ENCODE data around the gene ATP9B. TPM values are rescaled to one million over a fixed set of nuclear protein-coding genes. Genes with fewer than 3 reads are reported as not detected.

ATP9B gene
- total RNA-seq, 1 experiment from 2014 or later, result 20.9 TPM

DNA sequence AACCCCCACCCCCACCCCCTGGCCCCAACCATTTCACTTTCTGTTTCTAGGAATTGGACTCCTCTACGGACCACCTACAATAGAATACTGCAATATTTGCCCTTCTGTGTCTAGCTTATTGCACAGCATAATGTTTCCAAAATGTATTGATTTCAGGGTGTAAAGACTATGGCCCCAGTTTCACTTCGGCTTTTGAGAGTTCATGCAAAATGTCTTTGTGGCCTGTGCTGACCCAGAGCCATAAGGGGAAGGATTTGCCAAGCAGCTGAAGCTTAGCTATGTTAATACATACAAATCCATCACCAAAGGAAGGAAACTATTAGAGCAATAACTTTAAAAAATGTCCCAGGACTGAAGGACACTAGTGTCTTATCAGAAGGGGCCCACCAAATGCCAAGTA lies 11.2 kb upstream of the ATP9B start:
- Histone ChIP-seq H3K4ac (ENCODE audit: low read depth, low read length) (no peak overlapping the region), H3K23ac (ENCODE audit: insufficient read length, low read depth, low read length) (no peak overlapping the region), H3K27ac (ENCODE audit: insufficient read length, low read depth, low read length) (no peak overlapping the region), H3K9ac (ENCODE audit: extremely low read depth, insufficient read length, low read length) (no peak overlapping the region), H2BK20ac (ENCODE audit: low read depth, low read length, poor library complexity, severe bottlenecking) (no peak overlapping the region), H4K20me1 (ENCODE audit: control insufficient read depth, insufficient read depth, insufficient read length) (no peaks in the 10 kb centered on the region), H4K91ac (ENCODE audit: insufficient read length, low read depth, low read length) (no peak overlapping the region), H3K56ac (ENCODE audit: insufficient read length, low read depth, low read length) (no peak overlapping the region), H4K5ac (ENCODE audit: insufficient read length, low read depth, low read length) (no peak overlapping the region), H3K4me1 (ENCODE audit: insufficient read depth, low read length) (no peaks in the 10 kb centered on the region), H4K8ac (replicated peaks; ENCODE audit: insufficient read length, low read depth, low read length) (no peak overlapping the region), H3K23me2 (ENCODE audit: insufficient read length, low read depth, low read length, poor library complexity, severe bottlenecking) (no peaks in the 10 kb centered on the region), H2AK5ac (ENCODE audit: insufficient read length, low read length) (no peak overlapping the region), H3K27me3 (ENCODE audit: insufficient read depth, low read length) (no peaks in the 10 kb centered on the region), H2AFZ (ENCODE audit: low read length) (no peak overlapping the region), H3K79me2 (ENCODE audit: insufficient read depth, low read length) (no peaks in the 10 kb centered on the region), H3K14ac (ENCODE audit: insufficient read depth, low read length) (no peak overlapping the region), H3K9me3 (ENCODE audit: control insufficient read depth, low read depth, low read length) (no peaks in the 10 kb centered on the region), H3T11ph (ENCODE audit: low read length) (no peak overlapping the region), H3K4me2 (ENCODE audit: insufficient read depth, insufficient read length, low read length) (no peak overlapping the region), H3K79me1 (ENCODE audit: insufficient read depth, low read depth, low read length, poor library complexity, severe bottlenecking) (no peaks in the 10 kb centered on the region), H2BK120ac (ENCODE audit: low read depth, low read length, poor library complexity, severe bottlenecking) (no peak overlapping the region), H2BK15ac (ENCODE audit: low read depth, low read length) (no peak overlapping the region), H2BK5ac (ENCODE audit: insufficient read length, low read length) (no peak overlapping the region), H3K18ac (ENCODE audit: insufficient read length, low read depth, low read length) (no peak overlapping the region), H2BK12ac (ENCODE audit: insufficient read length, low read depth, low read length) (no peak overlapping the region)
- Mint-ChIP-seq H3K27me3 (ENCODE audit: low read depth) (peaks cover 2% of the 10 kb centered on the region; the same call in 1 of the 2 replicates), H3K36me3 (ENCODE audit: insufficient read depth in 1 of 3, low read depth in 3 of 3) (no peaks in the 10 kb centered on the region), H3K27ac (no peak overlapping the region), H3K9me3 (peaks cover 0 to 6% of the 10 kb centered on the region in 2 experiments; a peak in 3 of 5 replicates), H3K4me1 (no peaks in the 10 kb centered on the region), H3K4me3 (no peak overlapping the region)
- no peak for DNase-seq
- TF ChIP-seq, protein P1, sequence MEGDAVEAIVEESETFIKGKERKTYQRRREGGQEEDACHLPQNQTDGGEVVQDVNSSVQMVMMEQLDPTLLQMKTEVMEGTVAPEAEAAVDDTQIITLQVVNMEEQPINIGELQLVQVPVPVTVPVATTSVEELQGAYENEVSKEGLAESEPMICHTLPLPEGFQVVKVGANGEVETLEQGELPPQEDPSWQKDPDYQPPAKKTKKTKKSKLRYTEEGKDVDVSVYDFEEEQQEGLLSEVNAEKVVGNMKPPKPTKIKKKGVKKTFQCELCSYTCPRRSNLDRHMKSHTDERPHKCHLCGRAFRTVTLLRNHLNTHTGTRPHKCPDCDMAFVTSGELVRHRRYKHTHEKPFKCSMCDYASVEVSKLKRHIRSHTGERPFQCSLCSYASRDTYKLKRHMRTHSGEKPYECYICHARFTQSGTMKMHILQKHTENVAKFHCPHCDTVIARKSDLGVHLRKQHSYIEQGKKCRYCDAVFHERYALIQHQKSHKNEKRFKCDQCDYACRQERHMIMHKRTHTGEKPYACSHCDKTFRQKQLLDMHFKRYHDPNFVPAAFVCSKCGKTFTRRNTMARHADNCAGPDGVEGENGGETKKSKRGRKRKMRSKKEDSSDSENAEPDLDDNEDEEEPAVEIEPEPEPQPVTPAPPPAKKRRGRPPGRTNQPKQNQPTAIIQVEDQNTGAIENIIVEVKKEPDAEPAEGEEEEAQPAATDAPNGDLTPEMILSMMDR (conservative IDR thresholded peaks at IDR 0.05), result no peak
- WGBS (ENCODE audit: extremely low coverage, insufficient read length, low lambda C conversion rate), result no CpG with 5 or more reads among the region's 2 CpGs
